Activated B cell treated with CpG ODN at 0.5 μM for 24 hours (primary cell): ENCODE data around the gene OCA2. TPM values are rescaled to one million over a fixed set of nuclear protein-coding genes. Genes with fewer than 3 reads are reported as not detected.
A peak's percentile ranks its signal among the peaks of the same experiment; 100 is the strongest.

Experiments
- ATAC-seq: fragments of 200-7000 bp; cut with Tn5 transposase; one replicate; pipeline ENCODE4 v1.10.0; 2021; ENCODE audit warnings: low read depth, mild to moderate bottlenecking, moderate library complexity
- CTCF ChIA-PET: fragments of 350-600 bp; sonication (Branson Sonifier 250); formaldehyde crosslinking; loops from one replicate; lab custom pipeline; 2021; ENCODE audit warnings: antibody characterized with exemption; lab: Charles Lee
- POLR2A ChIA-PET: fragments of 350-600 bp; sonication (Branson Sonifier 250); formaldehyde crosslinking; loops from one replicate; lab custom pipeline; 2021; ENCODE audit warnings: antibody characterized with exemption; lab: Charles Lee
- DNase-seq: peaks from one replicate; pipeline ENCODE4 v3.0.0; 2022
- H3K27ac Mint-ChIP-seq: one replicate; pipeline ENCODE4 v1.8.0; 2020; ENCODE audit warnings: mixed read lengths
- H3K27me3 Mint-ChIP-seq: one replicate; pipeline ENCODE4 v1.8.0; 2021; ENCODE audit warnings: mixed read lengths
- H3K36me3 Mint-ChIP-seq: one replicate; pipeline ENCODE4 v1.8.0; 2021; ENCODE audit warnings: low read depth, mixed read lengths
- H3K4me1 Mint-ChIP-seq: one replicate; pipeline ENCODE4 v1.8.0; 2021; ENCODE audit warnings: mixed read lengths
- H3K4me3 Mint-ChIP-seq: one replicate; pipeline ENCODE4 v1.8.0; 2020; ENCODE audit warnings: mild to moderate bottlenecking, mixed read lengths
- H3K9me3 Mint-ChIP-seq: one replicate; pipeline ENCODE4 v1.8.0; 2020; ENCODE audit warnings: mixed read lengths
- intact Hi-C: fragments of 100-400 bp; cut with micrococcal nuclease; formaldehyde crosslinking; loops from one replicate; pipeline ENCODE4 v1.15.1; 2024
- total RNA-seq: library from RNA; stranded (reverse); gene quantifications from 2 replicates; pipeline ENCODE4 v1.2.3, GENCODE V29; 2022
- TF ChIP-seq, protein P1 (sequence below): fragments of 200-600 bp; IDR thresholded peaks from one replicate; pipeline ENCODE4 v1.8.0; 2022; ENCODE audit warnings: antibody characterized with exemption, mild to moderate bottlenecking

Gene OCA2
- total RNA-seq, 1 donor from 2014 or later = not detected

DNA sequence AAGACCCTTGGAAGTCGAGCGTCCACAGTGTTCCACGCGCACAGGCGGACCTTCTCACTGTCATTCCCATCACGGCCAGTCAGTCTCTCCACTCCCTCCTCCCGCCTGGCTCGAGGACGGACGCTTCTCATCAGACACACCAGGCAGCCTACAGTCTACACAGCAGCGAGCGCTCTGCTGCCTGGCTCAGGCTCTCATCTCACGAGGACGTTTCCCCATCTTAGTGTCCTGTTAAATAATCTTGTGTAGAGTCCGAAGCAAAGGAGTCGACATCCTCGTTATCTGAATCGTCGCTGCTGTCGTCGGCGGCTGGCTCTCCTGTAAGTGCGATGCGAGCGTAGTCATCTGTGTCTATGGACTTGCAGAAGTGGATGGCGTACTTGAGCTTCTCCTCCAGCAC, 12.4 kb upstream of the OCA2 start:
- no peak for ATAC-seq
- H3K36me3 Mint-ChIP-seq = peaks cover 50% of the 10 kb centered on the region
- TF ChIP-seq, protein P1, sequence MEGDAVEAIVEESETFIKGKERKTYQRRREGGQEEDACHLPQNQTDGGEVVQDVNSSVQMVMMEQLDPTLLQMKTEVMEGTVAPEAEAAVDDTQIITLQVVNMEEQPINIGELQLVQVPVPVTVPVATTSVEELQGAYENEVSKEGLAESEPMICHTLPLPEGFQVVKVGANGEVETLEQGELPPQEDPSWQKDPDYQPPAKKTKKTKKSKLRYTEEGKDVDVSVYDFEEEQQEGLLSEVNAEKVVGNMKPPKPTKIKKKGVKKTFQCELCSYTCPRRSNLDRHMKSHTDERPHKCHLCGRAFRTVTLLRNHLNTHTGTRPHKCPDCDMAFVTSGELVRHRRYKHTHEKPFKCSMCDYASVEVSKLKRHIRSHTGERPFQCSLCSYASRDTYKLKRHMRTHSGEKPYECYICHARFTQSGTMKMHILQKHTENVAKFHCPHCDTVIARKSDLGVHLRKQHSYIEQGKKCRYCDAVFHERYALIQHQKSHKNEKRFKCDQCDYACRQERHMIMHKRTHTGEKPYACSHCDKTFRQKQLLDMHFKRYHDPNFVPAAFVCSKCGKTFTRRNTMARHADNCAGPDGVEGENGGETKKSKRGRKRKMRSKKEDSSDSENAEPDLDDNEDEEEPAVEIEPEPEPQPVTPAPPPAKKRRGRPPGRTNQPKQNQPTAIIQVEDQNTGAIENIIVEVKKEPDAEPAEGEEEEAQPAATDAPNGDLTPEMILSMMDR = no peak
- POLR2A ChIA-PET = no interaction called here
- no peaks in the 10 kb centered on the region for H3K9me3 Mint-ChIP-seq
- H3K4me3 Mint-ChIP-seq = no peak overlapping the region
- H3K27me3 Mint-ChIP-seq = peaks cover 1% of the 10 kb centered on the region
- no peak overlapping the region for H3K27ac Mint-ChIP-seq
- DNase-seq = no peak
- CTCF ChIA-PET = no interaction called here
- intact Hi-C loops = no loop called here
- H3K4me1 Mint-ChIP-seq = peaks cover 2% of the 10 kb centered on the region

DNA sequence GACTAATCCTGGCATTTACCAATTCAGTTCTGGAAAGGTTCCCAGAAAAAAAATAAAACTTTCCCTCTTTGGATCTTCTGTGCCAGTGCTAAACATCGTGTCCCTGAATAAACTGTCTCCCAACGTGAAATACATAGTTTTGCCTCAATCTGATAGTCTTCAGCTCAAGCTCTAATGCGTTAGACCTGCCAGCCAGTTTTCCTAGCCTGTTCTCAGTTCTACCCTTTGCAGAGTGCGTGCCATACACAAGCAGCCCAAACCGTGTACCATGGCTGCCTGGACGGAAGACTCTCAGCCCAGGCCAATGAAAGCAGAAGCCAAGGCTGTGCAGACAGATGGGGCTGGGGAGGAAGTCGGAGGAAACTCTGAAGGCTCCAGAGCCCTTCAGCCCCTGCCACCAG, 11.4 kb upstream of the OCA2 start:
- TF ChIP-seq, protein P1 = no peak
- H3K9me3 Mint-ChIP-seq = no peaks in the 10 kb centered on the region
- DNase-seq = no peak
- H3K27ac Mint-ChIP-seq = no peak overlapping the region
- ATAC-seq = no peak
- POLR2A ChIA-PET = no interaction called here
- peaks cover 9% of the 10 kb centered on the region for H3K27me3 Mint-ChIP-seq
- peaks cover 10% of the 10 kb centered on the region for H3K4me1 Mint-ChIP-seq
- peaks cover 41% of the 10 kb centered on the region for H3K36me3 Mint-ChIP-seq
- intact Hi-C loops = no loop called here
- no peak overlapping the region for H3K4me3 Mint-ChIP-seq
- CTCF ChIA-PET = interaction anchor here (1.2 kb wide), 1 partner anchor 15 kb away, joined by 8 read pairs; no protein-coding TSS in a partner anchor

DNA sequence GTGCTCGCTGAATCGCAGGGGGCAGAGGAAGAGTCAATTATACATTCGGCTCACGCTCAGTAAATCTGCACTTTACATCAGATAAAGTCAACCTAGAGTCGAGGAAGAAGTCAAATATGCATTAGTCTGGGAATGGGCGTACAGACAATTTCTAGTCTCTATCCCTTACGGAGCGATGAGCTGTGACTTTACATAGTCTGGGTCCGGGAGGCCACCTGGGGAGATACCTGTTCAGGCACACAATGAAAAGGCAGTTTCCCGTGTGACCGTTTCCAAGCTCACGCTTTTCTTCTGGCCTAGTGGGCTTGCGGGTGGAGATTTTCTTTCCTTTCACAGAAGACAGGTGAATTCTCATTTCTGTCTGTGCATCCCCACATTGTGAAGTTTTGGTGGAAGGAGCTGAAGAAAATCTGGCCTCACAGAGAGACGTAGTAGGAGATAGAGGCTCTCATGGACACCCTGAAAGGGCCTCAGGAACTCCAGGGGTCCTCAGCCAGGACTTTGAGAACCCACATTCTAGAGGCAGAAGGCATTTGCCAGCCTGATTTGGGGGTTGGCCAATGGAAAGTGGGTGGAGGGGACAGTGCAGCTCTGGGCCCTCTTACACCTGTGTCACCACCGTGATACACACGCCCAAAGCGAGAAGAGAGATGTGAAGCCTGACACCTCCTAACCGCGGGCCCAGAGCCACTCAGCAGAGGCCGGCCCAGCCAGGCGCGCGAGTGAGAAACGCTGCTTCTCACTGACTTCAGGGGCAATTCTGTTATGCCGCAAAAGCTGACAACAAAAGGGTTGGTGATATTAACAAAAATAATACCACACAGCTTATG, 10.7 kb upstream of the OCA2 start:
- Mint-ChIP-seq H3K4me1 (peaks cover 10% of the 10 kb centered on the region), H3K27ac (no peak overlapping the region), H3K9me3 (no peaks in the 10 kb centered on the region), H3K27me3 (peaks cover 12% of the 10 kb centered on the region), H3K36me3 (peaks cover 36% of the 10 kb centered on the region), H3K4me3 (no peak overlapping the region)
- POLR2A ChIA-PET = no interaction called here
- no peak for DNase-seq
- no peak for ATAC-seq
- TF ChIP-seq, protein P1 = no peak
- intact Hi-C loops = no loop called here
- CTCF ChIA-PET = interaction anchor here (1.2 kb wide), 1 partner anchor 16 kb away, joined by 8 read pairs; no protein-coding TSS in a partner anchor

DNA sequence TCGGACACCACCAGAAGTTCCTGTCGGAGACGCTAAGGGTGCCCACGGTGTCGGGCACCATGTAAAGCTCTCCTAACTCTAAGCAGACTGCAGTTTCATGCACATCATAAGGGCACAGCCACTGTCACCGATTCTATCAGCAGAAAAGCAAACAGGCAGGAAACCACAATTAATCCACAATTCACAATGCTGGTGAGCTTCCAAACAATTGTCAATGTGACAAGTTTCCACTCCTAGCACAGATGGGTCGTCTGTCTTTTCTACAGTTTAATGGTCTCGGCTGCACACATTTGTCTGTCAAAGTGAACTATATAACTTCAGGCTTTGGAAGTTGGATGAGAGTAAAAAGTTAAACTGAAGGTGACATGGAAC, 8.8 kb upstream of the OCA2 start:
- ChIA-PET CTCF (no interaction called here), POLR2A (interaction anchor here (0.7 to 1.3 kb wide), 2 partner anchors 11 to 17 kb away, joined by 3 to 4 read pairs; no protein-coding TSS in a partner anchor)
- H3K27ac Mint-ChIP-seq = no peak overlapping the region
- intact Hi-C loops = loop anchor here (1.0 kb wide), 1 partner anchor 9 kb away; the partner anchor contains the start of gene OCA2
- no peaks in the 10 kb centered on the region for H3K9me3 Mint-ChIP-seq
- DNase-seq (no peak), ATAC-seq (no peak)
- TF ChIP-seq, protein P1 = no peak
- peaks cover 10% of the 10 kb centered on the region for H3K4me1 Mint-ChIP-seq
- H3K36me3 Mint-ChIP-seq = peaks cover 18% of the 10 kb centered on the region
- H3K4me3 Mint-ChIP-seq = peak overlapping the region; percentile 32
- peaks cover 30% of the 10 kb centered on the region for H3K27me3 Mint-ChIP-seq

DNA sequence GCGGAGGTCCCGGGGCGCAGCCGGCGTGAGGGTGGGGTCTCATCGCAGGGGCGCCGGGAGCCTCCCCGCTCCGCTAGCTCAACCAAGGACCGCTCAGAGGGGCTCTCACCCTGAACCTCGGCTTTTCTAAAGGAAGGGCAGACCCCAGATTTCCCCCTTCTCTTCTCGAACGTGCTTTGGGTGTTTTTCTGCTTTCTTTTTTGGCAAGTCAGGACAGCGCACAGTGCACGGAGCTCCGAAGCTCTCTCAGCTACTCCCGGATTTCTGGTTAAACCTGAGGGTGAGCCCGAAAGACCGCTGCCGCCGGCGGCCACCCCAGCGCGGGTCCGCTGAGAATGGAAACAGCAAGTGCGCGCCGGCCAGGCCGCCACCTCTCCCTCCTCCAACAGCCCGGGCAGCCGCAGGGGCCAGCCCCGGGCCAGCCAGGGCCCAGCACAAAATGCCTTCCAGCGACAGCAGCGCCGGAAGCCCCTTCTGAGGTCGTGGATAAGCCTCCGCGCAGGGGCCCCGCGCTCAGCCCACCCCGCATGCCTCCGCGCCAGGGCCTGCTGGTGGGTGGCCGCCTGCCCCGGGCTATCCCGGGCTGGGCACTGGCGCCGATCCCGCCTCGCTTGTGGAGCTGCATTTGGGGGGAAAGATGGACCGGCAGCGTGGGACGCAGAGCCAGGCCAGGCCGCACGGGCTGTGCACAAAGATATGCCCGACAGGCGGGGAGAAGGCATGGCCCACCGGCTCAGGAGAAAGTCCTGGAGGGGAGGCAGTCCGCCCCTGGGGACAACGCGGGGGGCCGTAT, 8.2 kb upstream of the OCA2 start:
- Mint-ChIP-seq H3K4me1 (peaks cover 10% of the 10 kb centered on the region), H3K4me3 (peak overlapping the region; percentile 83), H3K27ac (no peak overlapping the region), H3K9me3 (no peaks in the 10 kb centered on the region), H3K27me3 (peaks cover 32% of the 10 kb centered on the region), H3K36me3 (peaks cover 12% of the 10 kb centered on the region)
- intact Hi-C loops = loop anchor here (1.0 kb wide), 1 partner anchor 8 kb away; the partner anchor contains the start of gene OCA2
- ATAC-seq = peak; percentile 27
- no peak for DNase-seq
- ChIA-PET CTCF (no interaction called here), POLR2A (interaction anchor here (0.7 to 1.3 kb wide), 2 partner anchors 10 to 18 kb away, joined by 3 to 4 read pairs; no protein-coding TSS in a partner anchor)
- TF ChIP-seq, protein P1 = no peak
